Upper lobe of left lung (tissue), 4 donors: ENCODE measurements around the gene FRMPD2.

ENCODE experiments used
- CTCF ChIP-seq, 6 experiments: fragments of 450-650 bp in 4 of 6; fragments of 200-600 bp in 2 of 6; sonication (generic) in 2 of 6; IDR thresholded peaks; one replicate each; pipeline ENCODE4 v1.5.1; 2016 to 2019; ENCODE audit warnings: antibody characterized with exemption in 6 of 6
- EP300 ChIP-seq, 4 donors: sonication (generic); formaldehyde crosslinking; IDR thresholded peaks; one replicate each; pipeline ENCODE4 v1.5.1; 2017; ENCODE audit warnings: antibody characterized with exemption in 4 of 4, control low read depth in 2 of 4

DNA sequence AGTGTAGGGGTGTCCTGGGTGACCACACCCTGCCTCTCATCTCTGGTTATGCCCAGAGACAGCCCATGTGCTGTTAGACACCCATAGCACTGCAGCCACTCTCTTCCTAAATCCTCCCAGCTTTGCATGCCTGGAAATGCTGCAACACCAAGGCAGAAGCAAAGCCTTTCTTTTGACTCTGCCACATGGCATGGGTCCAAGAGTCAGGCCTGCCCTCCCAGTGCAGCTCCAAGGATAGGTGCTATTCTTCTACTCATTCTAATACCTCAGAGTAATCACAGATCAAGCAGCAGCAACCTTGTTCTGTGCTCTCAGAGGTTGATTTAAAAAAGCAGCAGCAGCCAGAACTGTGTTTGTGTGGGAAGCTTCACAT, 23.4 kb downstream of the FRMPD2 start:
- TF ChIP-seq EP300 (IDR thresholded peaks at IDR 0.05) (no peak), CTCF (IDR thresholded peaks at IDR 0.05) (no peak)
